HG03159 (cell line): Measurements from ENCODE around the gene LRRC37B.
"Not testable (repeated sequence)": the region's sequence is repeated elsewhere in the genome, so short reads cannot be mapped to it uniquely, and the experiment has no call there.

Experiments used
- ATAC-seq: cut with Tn5 transposase; IDR thresholded peaks from one replicate; pipeline ENCODE4 v1.9.1; 2021; ENCODE audit warnings: mild to moderate bottlenecking, moderate library complexity; ENCODE audit not compliant: unreplicated experiment

Gene LRRC37B

GRCh38 chr17:32041306-32041875, 34.2 kb downstream of the LRRC37B start:
- ATAC-seq: not testable (repeated sequence)

- not testable (repeated sequence) for ATAC-seq
Measured at GRCh38 chr17:32042266-32042665, 35.1 kb downstream of the LRRC37B start.

DNA sequence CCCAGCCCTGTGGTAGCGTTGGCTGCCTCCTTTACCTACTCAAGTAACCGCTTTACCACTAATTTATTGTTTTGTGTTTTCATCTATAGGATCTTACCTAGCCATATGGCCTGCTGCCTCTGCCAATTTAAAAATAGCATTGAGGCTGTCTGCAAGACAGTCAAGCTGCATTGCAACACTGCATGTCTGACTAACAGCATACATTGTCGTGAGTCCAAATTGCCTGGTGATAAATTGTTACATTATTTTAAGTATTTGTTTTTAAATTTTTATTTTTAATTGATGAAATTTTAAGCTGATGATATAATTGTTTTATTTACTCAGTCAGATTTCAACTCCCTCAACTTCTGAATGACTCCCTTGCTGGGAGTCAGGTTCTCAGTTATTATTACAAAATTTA, 38.4 kb downstream of the LRRC37B start:
- ATAC-seq: not testable (repeated sequence)

DNA sequence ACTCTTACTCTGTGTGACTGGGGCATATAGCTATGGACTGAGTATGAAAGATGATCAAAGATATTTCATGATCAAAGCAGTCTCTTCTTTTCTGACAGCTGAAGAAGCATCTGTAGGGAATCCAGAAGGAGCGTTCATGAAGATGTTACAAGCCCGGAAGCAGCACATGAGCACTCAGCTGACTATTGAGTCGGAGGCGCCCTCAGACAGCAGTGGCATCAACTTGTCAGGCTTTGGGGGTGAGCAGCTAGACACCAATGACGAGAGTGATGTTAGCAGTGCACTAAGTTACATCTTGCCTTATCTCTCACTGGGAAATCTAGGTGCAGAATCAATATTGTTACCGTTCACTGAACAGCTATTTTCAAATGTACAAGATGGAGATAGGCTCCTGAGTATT, 40.5 kb downstream of the LRRC37B start:
- not testable (repeated sequence) for ATAC-seq

- not testable (repeated sequence) for ATAC-seq
Measured at GRCh38 chr17:32054985-32055384, 47.8 kb downstream of the LRRC37B start.

DNA sequence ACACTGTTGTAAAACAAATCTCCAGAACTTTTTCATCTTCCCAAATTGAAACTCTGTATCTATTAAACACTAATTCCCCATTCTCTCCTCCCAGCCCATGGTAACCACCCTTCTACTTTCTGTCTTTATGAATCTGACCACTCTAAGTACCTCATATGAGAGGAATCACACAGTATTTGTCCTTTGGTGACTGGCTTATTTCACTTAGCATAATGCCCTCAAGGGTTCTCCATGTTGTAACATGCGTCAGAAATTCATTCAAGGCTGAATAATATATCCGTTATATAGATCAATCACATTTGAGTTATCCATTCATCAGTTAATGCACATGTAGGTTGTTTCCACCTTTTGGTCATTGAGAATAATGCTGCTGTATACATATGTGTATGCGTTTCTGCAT, 48.2 kb downstream of the LRRC37B start:
- ATAC-seq: not testable (repeated sequence)

DNA sequence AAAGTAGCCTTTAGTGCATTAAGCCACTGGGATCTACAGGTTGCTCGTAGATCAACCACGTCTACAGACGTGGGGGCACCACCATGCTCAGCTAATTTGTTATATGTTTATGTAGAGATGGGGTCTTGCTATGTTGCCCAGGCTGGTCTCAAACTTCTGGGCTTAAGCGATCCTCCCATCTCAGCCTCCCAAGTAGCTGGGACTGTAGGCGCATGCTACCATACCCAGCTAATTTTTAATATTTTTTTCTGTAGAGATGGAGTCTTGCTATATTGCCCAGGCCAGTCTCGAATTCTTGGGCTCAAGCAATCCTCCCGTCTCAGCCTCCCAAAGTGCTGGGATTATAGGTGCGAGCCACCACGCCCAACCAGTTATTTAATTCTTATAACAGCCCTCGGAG, 49.3 kb downstream of the LRRC37B start:
- ATAC-seq: not testable (repeated sequence)

DNA sequence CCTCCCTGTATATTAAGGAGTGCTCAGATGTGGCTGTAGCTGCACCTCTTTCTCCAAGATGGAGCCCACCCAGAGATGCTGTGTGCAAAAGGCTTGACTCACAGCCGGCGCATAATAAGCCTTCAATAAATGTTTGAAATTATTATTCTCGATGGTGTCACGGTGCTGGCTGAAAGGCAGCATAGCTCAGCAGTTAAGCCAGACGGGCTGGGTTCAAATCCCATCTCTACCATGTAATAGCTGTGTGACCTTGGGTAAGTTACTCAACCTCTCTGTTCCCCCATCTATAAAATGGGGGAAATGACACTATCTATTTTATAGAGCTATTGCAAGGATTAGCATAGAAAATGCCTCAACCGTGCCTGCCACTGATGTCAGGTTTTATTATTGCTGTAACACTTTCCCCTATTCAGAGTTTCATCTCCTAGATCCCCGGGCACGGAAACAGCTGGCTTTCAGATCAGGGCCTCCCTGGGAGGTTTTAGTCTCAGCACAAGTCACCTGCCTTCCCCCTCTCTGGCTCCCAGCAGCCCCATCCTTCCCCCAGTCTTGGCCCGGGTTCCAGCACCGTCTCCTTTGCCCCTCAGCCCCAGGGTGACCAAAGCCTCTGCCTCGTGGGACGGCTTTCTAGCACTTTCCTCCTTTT, 50.4 kb downstream of the LRRC37B start:
- not testable (repeated sequence) for ATAC-seq

DNA sequence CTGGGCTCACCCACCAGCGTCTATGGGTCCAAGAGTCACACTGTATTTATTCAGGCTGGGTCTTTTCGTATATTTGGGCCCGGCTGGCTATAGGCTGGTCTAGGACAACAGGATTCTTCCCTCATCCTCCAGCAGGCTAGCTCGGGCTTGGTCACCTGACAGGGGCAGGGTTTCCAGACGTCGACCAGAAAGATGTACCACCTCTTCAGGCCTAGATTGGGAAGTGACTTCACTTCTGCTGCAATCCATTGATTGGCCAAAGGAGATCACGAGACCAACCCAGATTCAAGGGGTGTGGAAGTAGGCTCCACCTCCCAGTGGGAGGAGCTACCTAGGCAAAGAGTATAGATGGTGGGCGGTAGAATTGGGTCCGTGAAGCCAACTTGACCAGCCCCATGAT, 53.5 kb downstream of the LRRC37B start:
- not testable (repeated sequence) for ATAC-seq

- not testable (repeated sequence) for ATAC-seq
Measured at GRCh38 chr17:32061840-32062239, 54.7 kb downstream of the LRRC37B start.

- ATAC-seq: not testable (repeated sequence)
Measured at GRCh38 chr17:32064091-32064490, 56.9 kb downstream of the LRRC37B start.

DNA sequence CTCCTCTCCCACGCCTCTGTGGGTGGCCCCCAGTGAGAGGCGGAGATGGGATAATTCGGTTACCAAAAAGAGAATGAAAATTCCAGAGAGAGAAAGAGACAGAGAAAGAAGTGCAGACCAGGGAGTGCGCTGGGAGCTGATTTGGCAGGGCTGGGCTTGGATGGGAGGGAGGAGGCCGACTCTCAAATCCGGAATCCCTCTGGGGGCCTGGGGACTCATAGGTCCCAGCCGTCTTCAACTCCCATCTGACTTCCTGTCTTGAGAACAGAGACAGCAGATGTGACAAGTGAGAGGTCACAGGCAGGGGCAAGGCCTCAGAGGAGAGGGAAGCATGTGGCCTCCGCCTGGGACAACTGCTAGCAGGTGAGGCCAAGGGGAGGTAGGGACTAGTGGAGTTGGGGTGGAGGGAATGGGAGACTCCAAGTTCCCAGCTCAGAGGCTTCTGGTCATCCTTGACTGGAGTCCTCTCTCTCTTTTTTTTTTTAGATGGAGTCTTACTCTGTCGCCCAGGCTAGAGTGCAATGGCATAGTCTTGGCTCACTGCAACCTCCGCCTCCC, 59.0 kb downstream of the LRRC37B start:
- ATAC-seq: not testable (repeated sequence)

- not testable (repeated sequence) for ATAC-seq
Measured at GRCh38 chr17:32066863-32067642, 59.9 kb downstream of the LRRC37B start.

DNA sequence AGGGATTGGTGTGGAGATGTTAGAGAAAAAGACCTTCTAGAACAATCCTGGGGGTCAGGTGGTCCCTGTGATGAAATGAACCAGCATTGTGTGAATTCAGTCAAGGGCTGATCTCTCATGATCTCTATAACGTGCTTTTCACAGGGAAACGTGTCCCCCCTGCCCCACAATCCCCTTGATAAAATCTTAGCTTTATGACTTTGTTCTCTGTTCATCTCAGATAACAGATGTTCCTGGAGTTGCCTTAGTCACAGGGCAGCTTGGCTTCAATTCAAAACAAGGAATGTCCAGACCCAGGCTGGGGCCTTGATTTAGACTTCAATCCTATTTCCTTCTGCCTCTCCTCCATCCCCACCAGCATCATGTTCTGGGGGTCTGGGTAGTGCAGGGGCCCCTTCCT, 61.9 kb downstream of the LRRC37B start:
- ATAC-seq: not testable (repeated sequence)

DNA sequence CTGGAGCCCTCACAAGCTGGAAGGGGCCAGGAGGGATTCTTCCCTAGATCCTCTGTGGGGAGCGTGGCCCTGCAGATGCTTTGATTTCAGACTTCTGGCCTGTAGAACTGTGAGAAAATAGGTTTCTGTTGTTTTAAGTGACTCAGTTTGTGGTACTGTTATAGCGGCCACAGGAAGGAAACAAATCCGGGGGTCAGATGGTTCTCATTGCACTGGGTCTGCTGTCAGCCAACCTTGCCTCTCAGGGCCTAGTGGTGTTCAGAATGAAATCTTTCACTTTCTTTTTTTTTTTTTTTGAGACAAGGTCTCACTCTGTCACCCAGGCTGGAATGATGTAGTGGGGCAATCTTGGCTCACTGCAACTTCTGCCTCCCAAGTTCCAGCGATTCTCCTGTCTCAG, 64.8 kb downstream of the LRRC37B start:
- ATAC-seq: not testable (repeated sequence)

- not testable (repeated sequence) for ATAC-seq
Measured at GRCh38 chr17:32073131-32073530, 65.9 kb downstream of the LRRC37B start.

- not testable (repeated sequence) for ATAC-seq
Measured at GRCh38 chr17:32079753-32080152, 72.6 kb downstream of the LRRC37B start.

DNA sequence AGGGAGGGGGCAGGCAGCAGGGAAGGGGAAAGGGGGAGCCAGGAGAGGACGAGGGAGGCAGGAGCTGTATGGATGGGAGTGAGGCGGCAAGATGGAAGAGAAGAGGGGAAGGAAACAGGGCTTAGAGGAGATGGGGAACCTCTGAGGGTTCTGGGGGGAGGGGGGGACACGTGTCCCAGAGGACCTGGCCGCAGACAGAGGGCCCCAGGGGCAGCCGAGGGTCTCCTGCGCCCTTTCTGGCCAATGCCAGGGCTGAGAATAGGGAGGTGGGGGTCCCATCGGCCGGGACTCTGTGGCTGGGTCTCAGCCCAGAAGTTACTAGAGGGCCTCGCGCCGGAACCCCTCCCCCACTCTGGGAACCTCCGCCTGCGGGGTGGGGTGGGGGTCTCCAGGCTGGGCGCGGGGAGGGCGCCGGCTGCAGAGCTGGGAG, 76.4 kb downstream of the LRRC37B start:
- not testable (repeated sequence) for ATAC-seq

DNA sequence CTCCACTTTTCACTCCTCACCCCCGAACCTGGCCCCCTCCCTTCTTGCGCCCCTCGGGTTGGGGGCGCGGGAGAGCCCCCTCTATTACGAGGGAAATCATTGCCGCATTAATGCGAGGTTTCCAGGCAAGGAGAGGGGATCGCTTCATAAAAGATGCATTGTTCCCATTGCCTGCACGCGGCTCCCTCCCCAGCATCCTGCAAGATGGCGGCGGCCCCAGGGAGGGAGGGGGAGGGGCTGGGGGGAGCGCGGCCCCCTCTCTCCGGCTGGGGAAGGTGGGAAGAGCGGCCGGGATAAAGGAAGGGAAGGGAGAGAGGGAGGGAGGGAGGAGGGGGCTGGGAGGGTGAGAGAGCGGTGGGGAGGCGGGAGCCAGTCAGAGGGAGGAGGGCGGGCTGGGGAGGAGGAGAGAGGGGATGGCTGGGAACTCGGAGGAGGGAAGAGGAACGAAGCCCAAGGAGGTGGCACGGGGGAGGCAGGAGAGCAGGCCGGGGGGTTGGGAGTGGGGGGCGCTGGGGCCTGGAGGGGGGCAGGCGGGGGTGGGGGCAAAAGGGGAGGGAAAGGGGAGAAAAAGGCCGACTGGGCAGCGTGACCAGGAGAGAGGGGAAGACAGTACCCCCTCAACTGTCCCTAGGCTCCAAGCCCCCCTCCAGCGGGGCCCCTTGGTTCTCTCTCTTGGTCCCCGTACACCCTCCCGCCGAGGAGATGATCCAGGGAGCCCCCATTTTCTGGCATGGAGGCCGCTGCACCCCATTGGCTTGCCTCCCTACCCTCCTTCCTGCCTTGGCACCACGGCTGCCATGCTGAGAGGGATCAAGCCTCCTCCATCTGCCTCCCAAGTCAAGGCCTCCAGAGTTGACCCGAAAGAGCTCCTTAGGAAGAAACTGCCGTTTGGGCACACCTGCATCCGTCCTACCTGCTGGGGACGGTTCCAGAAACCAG, 77.1 kb downstream of the LRRC37B start:
- ATAC-seq: not testable (repeated sequence)
